GM12878 (cell line): ENCODE measurements around the gene AKAP14. TPM values are rescaled to one million over a fixed set of nuclear protein-coding genes. Genes with fewer than 3 reads are reported as not detected.
"Not testable (repeated sequence)": the region's sequence is repeated elsewhere in the genome, so short reads cannot be mapped to it uniquely, and the experiment has no call there.

ENCODE experiments used
- ATAC-seq: fragments of 200-7000 bp; cut with Tn5 transposase; 3 replicates; pipeline ENCODE4 v1.9.1; 2020; ENCODE audit warnings: mild to moderate bottlenecking, moderate library complexity
- BruUV-seq: library from RNA; stranded (reverse); fragments of 400-500 nt; replicated peaks from 2 replicates; lab custom pipeline; 2021; lab: Mats Ljungman, UMichigan
- CTCF ChIA-PET: fragments of 300-600 bp; sonication (Branson Sonifier 250); formaldehyde crosslinking; extraction: SDS; loops from one replicate; lab custom pipeline; 2021; ENCODE audit warnings: inconsistent platforms; lab: Yijun Ruan, JAX
- POLR2A ChIA-PET: fragments of 350-600 bp; formaldehyde crosslinking; extraction: SDS; loops from one replicate; lab custom pipeline; 2021; ENCODE audit warnings: inconsistent platforms; lab: Charles Lee
- RAD21 ChIA-PET: fragments of 300-600 bp; sonication (Branson Sonifier 250); formaldehyde crosslinking; loops from one replicate; lab custom pipeline; 2023; ENCODE audit warnings: antibody characterized with exemption; ENCODE audit not compliant: unreplicated experiment; lab: Charles Lee
- SMC1A ChIA-PET: fragments of 300-600 bp; sonication (Branson Sonifier 250); formaldehyde crosslinking; loops from one replicate; lab custom pipeline; 2023; ENCODE audit not compliant: unreplicated experiment, uncharacterized antibody; lab: Charles Lee
- DNase-seq: peaks from one replicate; pipeline ENCODE4 v3.0.0-alpha.2; 2011; ENCODE audit warnings: low read depth, low spot score
- FAIRE-seq: peaks from 3 replicates; lab custom pipeline; 2011; peaks lifted over from hg19 to GRCh38; lab: Jason Lieb, UNC
- H2AFZ ChIP-seq: 2 replicates; pipeline ENCODE4 v1.6.0; 2011; ENCODE audit warnings: low read depth, low read length, control low read depth; ENCODE audit not compliant: control insufficient read depth
- H3K27ac ChIP-seq: 2 replicates; pipeline ENCODE4 v1.5.1; 2011; ENCODE audit warnings: control low read depth; ENCODE audit not compliant: control insufficient read depth, insufficient read depth
- H3K27me3 ChIP-seq, 2 experiments: replicated peaks in 1 of 2; 2 replicates each; pipeline versions ENCODE4 v1.6.0 to v1.6.1; 2011; ENCODE audit warnings: low read length in 1 of 2; ENCODE audit not compliant: control insufficient read depth in 2 of 2, insufficient read depth in 2 of 2
- H3K36me3 ChIP-seq, 2 experiments: 2 replicates each; pipeline ENCODE4 v1.5.1; 2011; ENCODE audit warnings: low read length in 1 of 2; ENCODE audit not compliant: control insufficient read depth in 2 of 2, insufficient read depth in 2 of 2
- H3K4me1 ChIP-seq: 2 replicates; pipeline ENCODE4 v1.6.1; 2011; ENCODE audit warnings: mild to moderate bottlenecking, low read length, moderate library complexity, mixed read lengths; ENCODE audit not compliant: control insufficient read depth, insufficient read depth
- H3K4me2 ChIP-seq: 2 replicates; pipeline ENCODE4 v1.6.0; 2011; ENCODE audit warnings: control low read depth; ENCODE audit not compliant: control insufficient read depth, insufficient read depth
- H3K4me3 ChIP-seq: fragments of 200-600 bp; sonication (generic); 2 replicates; pipeline ENCODE4 v1.5.1; 2016
- H3K79me2 ChIP-seq: 2 replicates; pipeline ENCODE4 v1.6.0; 2011; ENCODE audit warnings: low read length; ENCODE audit not compliant: control insufficient read depth, insufficient read depth
- H3K9ac ChIP-seq: 2 replicates; pipeline ENCODE4 v1.8.0; 2011; ENCODE audit warnings: low read length, control low read depth, mixed read lengths; ENCODE audit not compliant: control insufficient read depth, insufficient read depth
- H3K9me3 ChIP-seq: replicated peaks from 3 replicates; pipeline ENCODE4 v1.5.1; 2011; ENCODE audit warnings: mild to moderate bottlenecking, low read length; ENCODE audit not compliant: control insufficient read depth, insufficient read depth
- H4K20me1 ChIP-seq: 2 replicates; pipeline ENCODE4 v1.6.0; 2011; ENCODE audit not compliant: control insufficient read depth, insufficient read depth
- SMC3 ChIP-seq: IDR thresholded peaks from 2 replicates; pipeline ENCODE4 v1.6.1; 2011; ENCODE audit warnings: low read length, improper control_type of control experiment, borderline replicate concordance
- ZBED1 ChIP-seq: IDR thresholded peaks from 2 replicates; pipeline ENCODE4 v1.6.1; 2016; ENCODE audit warnings: borderline replicate concordance
- WGBS: methylation state at CpG from one replicate; pipeline ENCODE4 v1.1.6; 2016; ENCODE audit warnings: low lambda C conversion rate; ENCODE audit not compliant: insufficient replicate concordance, insufficient coverage; ENCODE audit errors: missing lambda C conversion rate; 5-methylcytosine and 5-hydroxymethylcytosine counted together
- in situ Hi-C: fragments of 300-500 bp; cut with MboI; formaldehyde crosslinking; loops from 9 replicates; pipeline ENCODE4 v1.14.3; 2018; ENCODE audit warnings: mixed read lengths
- intact Hi-C: fragments of 100-400 bp; cut with micrococcal nuclease; formaldehyde crosslinking; loops from one replicate; pipeline ENCODE4 v1.14.2; 2022; ENCODE audit not compliant: unreplicated experiment
- polyA plus RNA-seq, 11 experiments: library from polyadenylated mRNA; depleted of rRNA in 4 of 11; unstranded in 6 of 11; stranded (reverse) in 5 of 11; fragments of >200 nt; fragmentation: Nextera tagmentation in 4 of 11; fragmentation: Illumina TruSeq in 1 of 11; extraction: Ambion mirVana in 4 of 11; extraction: Trizol in 1 of 11; gene quantifications; 1 replicate in 1 of 11; 2 replicates in 10 of 11; pipeline versions ENCODE4 v1.2.1 to v1.2.3, GENCODE V29; 2011 to 2016; ENCODE audit warnings: inconsistent platforms in 2 of 11, missing spikeins in 2 of 11, low read depth in 1 of 11
- total RNA-seq, 4 experiments: library from RNA; depleted of rRNA in 3 of 4; stranded (reverse); fragments of >200 nt in 3 of 4; fragmentation: Illumina TruSeq in 1 of 4; extraction: Trizol in 1 of 4; gene quantifications; 2 replicates each; pipeline versions ENCODE4 v1.2.1 to v1.2.3, GENCODE V29; 2013 to 2021
- TF ChIP-seq, protein P1 (sequence below): IDR thresholded peaks from 2 replicates; pipeline ENCODE4 v1.6.1; 2012; ENCODE audit warnings: low read length, inconsistent platforms
- TF ChIP-seq, protein P2 (sequence below), 3 experiments: IDR thresholded peaks in 2 of 3; conservative IDR thresholded peaks in 1 of 3; 2 replicates each; pipeline ENCODE4 v1.5.1; 2011; ENCODE audit warnings: low read depth in 3 of 3, low read length in 3 of 3, mild to moderate bottlenecking in 3 of 3, control low read depth in 2 of 3, moderate library complexity in 2 of 3, inconsistent platforms in 1 of 3, mixed read lengths in 1 of 3; ENCODE audit not compliant: control insufficient read depth in 2 of 3, insufficient read depth in 1 of 3; ENCODE audit errors: extremely low read depth in 1 of 3

AKAP14 gene
- total and polyA plus RNA-seq, 10 of the 15 experiments (the other 5 are each of a cell fraction or from before 2014, with no cell fraction given): not detected

- Histone ChIP-seq H3K27me3 (no peaks in the 10 kb centered on the region), H3K9me3 (no peaks in the 10 kb centered on the region)
- in situ Hi-C loops: no loop called here
- SMC1A ChIA-PET: interaction anchor here (0.7 to 1.3 kb wide), 3 partner anchors 17 to 159 kb away, joined by 3 to 4 read pairs (median 3); partner anchors contain the start of genes NDUFA1 and RNF113A
- TF ChIP-seq SMC3 (0 out of 2 replicates have a peak, but pooled peaks have one; percentile 19), ZBED1 (no peak)
- TF ChIP-seq, protein P1, sequence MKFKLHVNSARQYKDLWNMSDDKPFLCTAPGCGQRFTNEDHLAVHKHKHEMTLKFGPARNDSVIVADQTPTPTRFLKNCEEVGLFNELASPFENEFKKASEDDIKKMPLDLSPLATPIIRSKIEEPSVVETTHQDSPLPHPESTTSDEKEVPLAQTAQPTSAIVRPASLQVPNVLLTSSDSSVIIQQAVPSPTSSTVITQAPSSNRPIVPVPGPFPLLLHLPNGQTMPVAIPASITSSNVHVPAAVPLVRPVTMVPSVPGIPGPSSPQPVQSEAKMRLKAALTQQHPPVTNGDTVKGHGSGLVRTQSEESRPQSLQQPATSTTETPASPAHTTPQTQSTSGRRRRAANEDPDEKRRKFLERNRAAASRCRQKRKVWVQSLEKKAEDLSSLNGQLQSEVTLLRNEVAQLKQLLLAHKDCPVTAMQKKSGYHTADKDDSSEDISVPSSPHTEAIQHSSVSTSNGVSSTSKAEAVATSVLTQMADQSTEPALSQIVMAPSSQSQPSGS: no peak
- TF ChIP-seq, protein P2, sequence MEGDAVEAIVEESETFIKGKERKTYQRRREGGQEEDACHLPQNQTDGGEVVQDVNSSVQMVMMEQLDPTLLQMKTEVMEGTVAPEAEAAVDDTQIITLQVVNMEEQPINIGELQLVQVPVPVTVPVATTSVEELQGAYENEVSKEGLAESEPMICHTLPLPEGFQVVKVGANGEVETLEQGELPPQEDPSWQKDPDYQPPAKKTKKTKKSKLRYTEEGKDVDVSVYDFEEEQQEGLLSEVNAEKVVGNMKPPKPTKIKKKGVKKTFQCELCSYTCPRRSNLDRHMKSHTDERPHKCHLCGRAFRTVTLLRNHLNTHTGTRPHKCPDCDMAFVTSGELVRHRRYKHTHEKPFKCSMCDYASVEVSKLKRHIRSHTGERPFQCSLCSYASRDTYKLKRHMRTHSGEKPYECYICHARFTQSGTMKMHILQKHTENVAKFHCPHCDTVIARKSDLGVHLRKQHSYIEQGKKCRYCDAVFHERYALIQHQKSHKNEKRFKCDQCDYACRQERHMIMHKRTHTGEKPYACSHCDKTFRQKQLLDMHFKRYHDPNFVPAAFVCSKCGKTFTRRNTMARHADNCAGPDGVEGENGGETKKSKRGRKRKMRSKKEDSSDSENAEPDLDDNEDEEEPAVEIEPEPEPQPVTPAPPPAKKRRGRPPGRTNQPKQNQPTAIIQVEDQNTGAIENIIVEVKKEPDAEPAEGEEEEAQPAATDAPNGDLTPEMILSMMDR (IDR thresholded peaks at IDR 0.05 in 2 of 3, conservative IDR thresholded peaks at IDR 0.05 in 1 of 3; ENCODE audit: control insufficient read depth in 2 of 3, extremely low read depth in 1 of 3, insufficient read depth in 1 of 3, low read depth in 3 of 3, low read length in 3 of 3): peak; percentile 52 to 73 (median 52)
- TF ChIP-seq, all 136 proteins: peak for 2
- 37% methylated on average over 38 of the region's 40 CpGs for WGBS
- intact Hi-C loops: loop anchor here (10.0 kb wide), 1 partner anchor 403 kb away; no protein-coding TSS in a partner anchor
- peak overlapping the region; percentile 41; the same call in 1 of the 2 replicates for H3K4me3 ChIP-seq
- no peaks in the 10 kb centered on the region for H3K79me2 ChIP-seq
- H3K27ac ChIP-seq: no peak overlapping the region
- ChIA-PET CTCF (interaction anchor here (0.8 to 1.4 kb wide), 9 partner anchors 9 to 372 kb away, joined by 3 to 7 read pairs (median 5); partner anchors contain the start of gene RPL39), RAD21 (interaction anchor here (1.1 to 1.5 kb wide), 4 partner anchors 9 to 278 kb away, joined by 3 to 4 read pairs (median 3); partner anchors contain the start of gene RPL39), POLR2A (interaction anchor here (0.8 to 1.1 kb wide), 2 partner anchors 11 to 97 kb away, joined by 3 to 4 read pairs; partner anchors contain the start of gene RPL39)
- FAIRE-seq (no peak), ATAC-seq (peak; percentile 99), DNase-seq (no peak)
- no peaks in the 10 kb centered on the region for H3K4me1 ChIP-seq
- no TSS peak for BruUV-seq
- no peaks in the 10 kb centered on the region for H4K20me1 ChIP-seq
- peak overlapping the region; percentile 29; the same call in 1 of the 2 replicates for H2AFZ ChIP-seq
- H3K4me2 ChIP-seq: peak overlapping the region; percentile 71
- no peaks in the 10 kb centered on the region for H3K36me3 ChIP-seq
- H3K9ac ChIP-seq: no peak overlapping the region
These were observed 7.8 kb upstream of the AKAP14 start for GRCh38 chrX:119887721-119888425.

GRCh38 chrX:119890626-119891025 lies 5.1 kb upstream of the AKAP14 start:
- H3K4me1 ChIP-seq, SMC1A ChIA-PET, H2AFZ ChIP-seq, in situ Hi-C loops, H3K27ac ChIP-seq, H3K79me2 ChIP-seq, H3K9ac ChIP-seq, H3K36me3 ChIP-seq, intact Hi-C loops, FAIRE-seq, H3K27me3 ChIP-seq, H3K4me3 ChIP-seq, BruUV-seq, DNase-seq, RAD21 ChIA-PET, POLR2A ChIA-PET, H4K20me1 ChIP-seq, ATAC-seq, H3K4me2 ChIP-seq, H3K9me3 ChIP-seq, CTCF ChIA-PET: not testable (repeated sequence)
- WGBS: 86% methylated on average over 17 of the region's 36 CpGs
